CD4-positive, alpha-beta T cell (primary cell): ENCODE measurements around the gene SBNO2. TPM values are rescaled to one million over a fixed set of nuclear protein-coding genes. Genes with fewer than 3 reads are reported as not detected.

Experiments
- ATAC-seq: fragments of 200-7000 bp; cut with Tn5 transposase; one replicate; pipeline ENCODE4 v1.10.0; 2022; ENCODE audit warnings: mild to moderate bottlenecking; ENCODE audit not compliant: poor library complexity
- CTCF ChIA-PET: fragments of 350-600 bp; sonication (Branson Sonifier 250); formaldehyde crosslinking; loops from one replicate; lab custom pipeline; 2021; ENCODE audit warnings: antibody characterized with exemption, inconsistent platforms; lab: Charles Lee
- POLR2A ChIA-PET: fragments of 350-600 bp; sonication (Branson Sonifier 250); formaldehyde crosslinking; loops from one replicate; lab custom pipeline; 2021; ENCODE audit warnings: antibody characterized with exemption, inconsistent platforms; lab: Charles Lee
- DNase-seq, 14 experiments: peaks; one replicate each; pipeline ENCODE4 v3.0.0-alpha.2; 2013 to 2020; ENCODE audit warnings: mixed read lengths in 2 of 14
- H3K27ac ChIP-seq, 2 donors: one replicate each; pipeline versions ENCODE4 v1.5.1 to v1.7.0; 2013; ENCODE audit warnings: low read length in 2 of 2, low read depth in 1 of 2, mild to moderate bottlenecking in 1 of 2
- H3K27me3 ChIP-seq, 2 experiments: 1 replicate in 1 of 2; 2 replicates in 1 of 2; pipeline versions ENCODE4 v1.6.1 to v1.7.0; 2013; ENCODE audit warnings: low read length in 2 of 2, control low read depth in 1 of 2, mild to moderate bottlenecking in 1 of 2, moderate library complexity in 1 of 2; ENCODE audit not compliant: insufficient read depth in 2 of 2, control insufficient read depth in 1 of 2
- H3K36me3 ChIP-seq: one replicate; pipeline ENCODE4 v1.6.1; 2013; ENCODE audit warnings: low read length, control low read depth; ENCODE audit not compliant: insufficient read depth
- H3K4me1 ChIP-seq: one replicate; pipeline ENCODE4 v1.6.1; 2013; ENCODE audit warnings: low read length, control low read depth; ENCODE audit not compliant: insufficient read depth
- H3K4me3 ChIP-seq: one replicate; pipeline ENCODE4 v1.5.1; 2013; ENCODE audit warnings: mild to moderate bottlenecking, low read length, moderate library complexity
- H3K9me3 ChIP-seq, 2 experiments: 1 replicate in 1 of 2; 2 replicates in 1 of 2; pipeline versions ENCODE4 v1.6.1 to v1.7.0; 2013; ENCODE audit warnings: low read length in 2 of 2, mild to moderate bottlenecking in 2 of 2, control low read depth in 1 of 2, moderate library complexity in 1 of 2; ENCODE audit not compliant: control insufficient read depth in 1 of 2, insufficient read depth in 1 of 2
- H3K27ac Mint-ChIP-seq: one replicate; pipeline ENCODE4 v1.8.0; 2020; ENCODE audit warnings: mixed read lengths
- H3K27me3 Mint-ChIP-seq: one replicate; pipeline ENCODE4 v1.8.0; 2021; ENCODE audit warnings: mixed read lengths
- H3K36me3 Mint-ChIP-seq: one replicate; pipeline ENCODE4 v1.8.0; 2021; ENCODE audit warnings: low read depth, mixed read lengths
- H3K4me1 Mint-ChIP-seq: one replicate; pipeline ENCODE4 v1.8.0; 2021; ENCODE audit warnings: low read depth, mixed read lengths
- H3K4me3 Mint-ChIP-seq: one replicate; pipeline ENCODE4 v1.8.0; 2020; ENCODE audit warnings: mild to moderate bottlenecking, mixed read lengths
- H3K9me3 Mint-ChIP-seq: one replicate; pipeline ENCODE4 v1.8.0; 2020; ENCODE audit warnings: mixed read lengths
- CTCF ChIP-seq: fragments of 200-600 bp; IDR thresholded peaks from one replicate; pipeline ENCODE4 v1.8.0; 2022; ENCODE audit warnings: antibody characterized with exemption, mild to moderate bottlenecking
- intact Hi-C, 2 experiments: fragments of 100-400 bp; cut with DNase I in 1 of 2; cut with micrococcal nuclease in 1 of 2; formaldehyde crosslinking; loops; one replicate each; pipeline versions ENCODE4 v1.15.1 to v1.9.0; 2023 to 2025; cut with DNase I, micrococcal nuclease
- total RNA-seq, 174 experiments: library from RNA in 2 of 174; stranded (reverse) in 2 of 174; gene quantifications; one replicate each; pipeline ENCODE4 v1.2.3 and lab custom pipeline; 2021 to 2026

The SBNO2 gene
- total RNA-seq, 2 experiments from 2014 or later = 126 to 137 TPM

GRCh38 chr19:1222394-1222793 is 48.3 kb upstream of the SBNO2 start:
- Mint-ChIP-seq H3K4me1 (no peaks in the 10 kb centered on the region), H3K9me3 (no peaks in the 10 kb centered on the region), H3K4me3 (no peak overlapping the region), H3K36me3 (peaks cover 10% of the 10 kb centered on the region), H3K27me3 (no peaks in the 10 kb centered on the region), H3K27ac (no peak overlapping the region)
- Histone ChIP-seq H3K36me3 (peaks cover 48% of the 10 kb centered on the region), H3K27me3 (no peaks in the 10 kb centered on the region), H3K27ac (no peak overlapping the region), H3K4me1 (no peaks in the 10 kb centered on the region), H3K4me3 (no peak overlapping the region), H3K9me3 (peaks cover 0 to 5% of the 10 kb centered on the region in 2 experiments)
- intact Hi-C loops = no loop called here
- no peak for DNase-seq
- no peak for TF ChIP-seq CTCF
- CTCF ChIA-PET = no interaction called here
- no peak for ATAC-seq
- POLR2A ChIA-PET = no interaction called here

- no peak for ATAC-seq
- Mint-ChIP-seq H3K4me3 (no peak overlapping the region), H3K4me1 (no peaks in the 10 kb centered on the region), H3K36me3 (peaks cover 7% of the 10 kb centered on the region), H3K9me3 (no peaks in the 10 kb centered on the region), H3K27me3 (no peaks in the 10 kb centered on the region), H3K27ac (no peak overlapping the region)
- Histone ChIP-seq H3K36me3 (peaks cover 46% of the 10 kb centered on the region), H3K9me3 (peaks cover 0 to 3% of the 10 kb centered on the region in 2 experiments), H3K27me3 (no peaks in the 10 kb centered on the region), H3K4me1 (no peaks in the 10 kb centered on the region), H3K27ac (no peak overlapping the region), H3K4me3 (no peak overlapping the region)
- ChIA-PET CTCF (no interaction called here), POLR2A (no interaction called here)
- no peak for DNase-seq
- no peak for TF ChIP-seq CTCF
- intact Hi-C loops = no loop called here
Measured at GRCh38 chr19:1221904-1222255, 47.8 kb upstream of the SBNO2 start.

- no peaks in the 10 kb centered on the region for H3K4me1 Mint-ChIP-seq
- no peaks in the 10 kb centered on the region for H3K27me3 ChIP-seq
- H3K27ac Mint-ChIP-seq = no peak overlapping the region
Measured at GRCh38 chr19:1220976-1221903, 47.2 kb upstream of the SBNO2 start.

More at GRCh38 chr19:1220976-1221903, 47.2 kb upstream of the SBNO2 start:
- Histone ChIP-seq H3K36me3 (peaks cover 50% of the 10 kb centered on the region), H3K27ac (no peak overlapping the region), H3K4me3 (no peak overlapping the region), H3K4me1 (no peaks in the 10 kb centered on the region), H3K9me3 (no peaks in the 10 kb centered on the region)
- H3K4me3 Mint-ChIP-seq = no peak overlapping the region
- intact Hi-C loops = no loop called here
- no peaks in the 10 kb centered on the region for H3K9me3 Mint-ChIP-seq
- DNase-seq = no peak
- peaks cover 7% of the 10 kb centered on the region for H3K36me3 Mint-ChIP-seq
- no peaks in the 10 kb centered on the region for H3K27me3 Mint-ChIP-seq
- ChIA-PET CTCF (interaction anchor here (0.6 kb wide), 1 partner anchor 1321 kb away, joined by 3 read pairs; no protein-coding TSS in a partner anchor), POLR2A (interaction anchor here (0.6 kb wide), 1 partner anchor 90 kb away, joined by 3 read pairs; no protein-coding TSS in a partner anchor)
- ATAC-seq = no peak
- no peak for TF ChIP-seq CTCF
